ENCODE measurements around the gene ANO4.

The ANO4 gene

DNA sequence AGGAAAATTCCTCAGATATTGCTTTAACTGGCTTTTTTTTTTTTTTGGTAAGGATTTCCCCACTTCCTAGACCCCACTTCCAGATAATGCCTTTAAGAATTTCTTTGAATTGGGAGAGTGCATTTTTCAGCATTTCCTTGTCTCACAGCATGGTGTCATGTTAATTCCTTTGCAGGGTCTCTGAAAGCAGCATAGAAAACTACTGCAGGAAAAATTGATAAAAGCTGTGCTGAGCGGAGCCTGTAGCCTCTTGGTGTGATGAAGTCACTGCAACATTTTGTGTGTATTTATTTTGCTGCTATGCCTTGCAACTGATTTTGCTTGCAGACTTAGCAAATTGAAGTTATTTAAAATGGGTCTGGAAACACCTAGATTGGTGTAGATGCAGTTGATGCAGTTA, 2.7 kb downstream of the ANO4 start:
- no peak for DNase-seq
- peaks cover 0 to 4% of the 10 kb centered on the region in 2 donors for H3K27me3 ChIP-seq
- H3K4me1 ChIP-seq = peaks cover 0 to 9% (median 0%) of the 10 kb centered on the region in 4 donors
- no peaks in the 10 kb centered on the region for H3K36me3 ChIP-seq
- H3K27ac ChIP-seq = no peak overlapping the region
- no peaks in the 10 kb centered on the region for H3K9me3 ChIP-seq
- no peak overlapping the region for H3K4me3 ChIP-seq
- TF ChIP-seq, protein P1, sequence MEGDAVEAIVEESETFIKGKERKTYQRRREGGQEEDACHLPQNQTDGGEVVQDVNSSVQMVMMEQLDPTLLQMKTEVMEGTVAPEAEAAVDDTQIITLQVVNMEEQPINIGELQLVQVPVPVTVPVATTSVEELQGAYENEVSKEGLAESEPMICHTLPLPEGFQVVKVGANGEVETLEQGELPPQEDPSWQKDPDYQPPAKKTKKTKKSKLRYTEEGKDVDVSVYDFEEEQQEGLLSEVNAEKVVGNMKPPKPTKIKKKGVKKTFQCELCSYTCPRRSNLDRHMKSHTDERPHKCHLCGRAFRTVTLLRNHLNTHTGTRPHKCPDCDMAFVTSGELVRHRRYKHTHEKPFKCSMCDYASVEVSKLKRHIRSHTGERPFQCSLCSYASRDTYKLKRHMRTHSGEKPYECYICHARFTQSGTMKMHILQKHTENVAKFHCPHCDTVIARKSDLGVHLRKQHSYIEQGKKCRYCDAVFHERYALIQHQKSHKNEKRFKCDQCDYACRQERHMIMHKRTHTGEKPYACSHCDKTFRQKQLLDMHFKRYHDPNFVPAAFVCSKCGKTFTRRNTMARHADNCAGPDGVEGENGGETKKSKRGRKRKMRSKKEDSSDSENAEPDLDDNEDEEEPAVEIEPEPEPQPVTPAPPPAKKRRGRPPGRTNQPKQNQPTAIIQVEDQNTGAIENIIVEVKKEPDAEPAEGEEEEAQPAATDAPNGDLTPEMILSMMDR (IDR thresholded peaks at IDR 0.05) = no peak
- intact Hi-C loops (cut with DNase I; ENCODE audit: low total_unique reads) = no loop called here

DNA sequence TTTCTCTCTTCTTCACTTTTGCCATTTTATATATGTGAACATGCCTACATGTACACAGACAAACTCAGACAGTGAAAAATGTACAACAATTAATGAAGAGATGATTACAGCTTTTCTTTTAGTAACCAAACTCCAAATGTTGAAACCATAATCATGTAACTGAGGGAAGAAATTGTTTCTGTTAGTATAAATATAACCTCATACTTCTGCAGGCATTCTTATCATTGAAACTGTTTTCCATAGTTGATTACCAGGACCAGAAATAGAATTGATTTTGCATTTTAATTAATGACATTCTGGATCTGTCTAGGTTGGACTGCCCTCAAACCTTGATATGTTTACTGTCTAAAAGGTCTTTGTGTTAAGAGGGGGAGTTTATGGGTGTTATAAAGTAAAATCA, 3.2 kb downstream of the ANO4 start:
- Histone ChIP-seq H3K36me3 (no peaks in the 10 kb centered on the region), H3K4me1 (peaks cover 0 to 9% (median 0%) of the 10 kb centered on the region in 4 donors), H3K9me3 (no peaks in the 10 kb centered on the region), H3K27me3 (peaks cover 0 to 4% of the 10 kb centered on the region in 2 donors), H3K4me3 (no peak overlapping the region), H3K27ac (no peak overlapping the region)
- TF ChIP-seq, protein P1 (IDR thresholded peaks at IDR 0.05) = no peak
- DNase-seq = no peak
- intact Hi-C loops (cut with DNase I; ENCODE audit: low total_unique reads) = no loop called here

DNA sequence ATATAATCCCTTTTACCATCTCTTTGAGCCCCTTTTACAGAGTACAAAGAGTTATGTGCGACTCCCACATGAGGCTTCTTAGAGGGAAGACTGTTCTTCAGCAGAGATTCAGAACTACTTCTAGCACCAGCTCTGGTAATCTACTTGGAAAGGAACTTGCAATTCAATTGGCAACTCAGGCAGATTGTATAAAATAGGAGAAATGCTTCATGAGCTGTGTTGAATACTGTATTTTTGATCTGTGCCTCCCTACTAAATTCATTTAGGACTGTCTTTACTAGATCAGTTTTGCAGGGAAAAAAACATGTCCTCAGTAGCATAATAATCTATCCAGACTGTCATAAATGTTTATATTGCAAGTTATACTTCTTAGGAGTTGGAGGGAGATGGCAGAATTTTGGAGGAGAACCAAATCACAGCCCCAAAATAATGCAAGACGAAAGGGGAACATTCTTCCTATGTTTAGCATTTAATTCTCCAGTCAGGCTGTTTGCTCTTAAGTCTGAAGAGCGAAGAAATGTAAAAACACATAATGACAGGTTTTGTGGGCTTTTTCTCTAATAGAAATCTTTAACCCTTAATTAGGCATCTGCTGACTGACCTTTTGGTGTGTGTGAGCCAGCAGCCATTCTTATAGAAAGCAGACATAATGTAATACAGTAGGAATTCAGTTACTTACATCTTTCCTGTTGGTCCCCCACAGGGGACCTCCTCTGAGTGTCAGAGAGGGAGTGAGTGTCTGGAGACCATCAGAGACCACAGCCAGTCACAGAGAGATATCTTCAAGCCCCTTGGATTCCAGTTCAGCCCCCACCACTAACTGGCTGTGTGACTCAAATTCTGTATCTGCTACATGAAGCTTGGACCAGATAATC, 3.9 kb downstream of the ANO4 start:
- TF ChIP-seq, protein P1 (IDR thresholded peaks at IDR 0.05) = no peak
- Histone ChIP-seq H3K4me1 (peaks cover 0 to 9% (median 0%) of the 10 kb centered on the region in 4 donors), H3K27ac (no peak overlapping the region), H3K4me3 (no peak overlapping the region), H3K9me3 (no peaks in the 10 kb centered on the region), H3K36me3 (no peaks in the 10 kb centered on the region), H3K27me3 (peaks cover 0 to 4% of the 10 kb centered on the region in 2 donors)
- DNase-seq = no peak
- intact Hi-C loops (cut with DNase I; ENCODE audit: low total_unique reads) = no loop called here

DNA sequence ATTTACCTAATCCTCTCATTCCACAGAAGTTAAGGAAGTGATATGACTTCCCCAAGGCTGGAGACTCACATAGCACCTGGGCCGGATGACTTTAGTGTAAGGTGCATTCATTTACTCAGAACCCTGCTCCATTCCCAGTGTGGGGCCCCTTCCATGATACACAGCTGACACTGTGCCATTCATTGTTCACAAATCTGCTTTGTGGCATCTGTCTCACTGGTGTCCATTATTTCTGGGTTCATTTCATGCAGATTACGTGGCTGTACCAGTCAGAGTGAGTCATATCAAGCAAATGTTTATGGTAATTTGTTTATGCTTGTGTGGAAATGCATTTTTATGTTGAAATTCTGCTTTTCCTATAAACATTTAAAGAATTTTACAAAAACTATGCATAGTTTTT, 5.2 kb downstream of the ANO4 start:
- TF ChIP-seq, protein P1 (IDR thresholded peaks at IDR 0.05) = no peak
- intact Hi-C loops (cut with DNase I; ENCODE audit: low total_unique reads) = no loop called here
- Histone ChIP-seq H3K27ac (no peak overlapping the region), H3K4me3 (no peak overlapping the region), H3K36me3 (no peaks in the 10 kb centered on the region), H3K9me3 (no peaks in the 10 kb centered on the region), H3K27me3 (peaks cover 0 to 4% of the 10 kb centered on the region in 2 donors), H3K4me1 (peaks cover 0 to 4% (median 0%) of the 10 kb centered on the region in 4 donors)
- no peak for DNase-seq

DNA sequence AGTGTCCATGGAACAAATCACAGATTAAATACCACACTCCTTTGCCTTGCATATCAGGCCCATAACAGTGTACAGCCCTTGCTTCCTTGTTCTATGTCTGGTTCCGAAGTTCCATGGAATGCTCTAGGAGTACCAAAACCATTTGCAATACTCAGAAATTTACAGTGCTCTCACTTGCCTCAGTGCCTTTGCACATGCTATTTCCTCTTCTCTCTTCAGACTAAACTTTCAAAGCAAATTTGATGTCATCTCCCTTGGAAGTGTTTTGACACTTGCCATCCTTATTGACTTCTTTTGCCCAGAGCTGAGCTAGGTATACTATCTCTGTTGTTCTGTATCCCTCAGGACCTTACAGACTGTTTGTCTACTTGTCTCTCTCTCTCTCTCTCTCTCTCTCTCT, 6.1 kb downstream of the ANO4 start:
- H3K27me3 ChIP-seq = peaks cover 0 to 4% of the 10 kb centered on the region in 2 donors
- TF ChIP-seq, protein P1 (IDR thresholded peaks at IDR 0.05) = no peak
- no peak for DNase-seq
- H3K36me3 ChIP-seq = no peaks in the 10 kb centered on the region
- no peaks in the 10 kb centered on the region for H3K4me1 ChIP-seq
- no peak overlapping the region for H3K4me3 ChIP-seq
- intact Hi-C loops (cut with DNase I; ENCODE audit: low total_unique reads) = no loop called here
- H3K27ac ChIP-seq = no peak overlapping the region
- H3K9me3 ChIP-seq = peaks cover 0 to 3% (median 0%) of the 10 kb centered on the region in 3 donors

Data from tibial artery (tissue), 4 donors.